Cardiac septum (tissue), 1 donor: ENCODE measurements around the gene CCN6. TPM values are rescaled to one million over a fixed set of nuclear protein-coding genes. Genes with fewer than 3 reads are reported as not detected.
"Not testable (repeated sequence)": the region's sequence is repeated elsewhere in the genome, so short reads cannot be mapped to it uniquely, and the experiment has no call there.

ENCODE experiments used
- DNase-seq: peaks from one replicate; pipeline ENCODE4 v3.0.0-alpha.2; 2020; ENCODE audit warnings: low spot score
- intact Hi-C: fragments of 100-400 bp; cut with DNase I; formaldehyde crosslinking; loops from one replicate; pipeline ENCODE4 v1.14.0; 2022
- total RNA-seq: library from RNA; stranded (reverse); fragmentation: NEBNext Ultra II Directional; extraction: Animal tissue kit (Norgen Biotek cat#: 25700); gene quantifications from one replicate; pipeline ENCODE4 v1.2.1, GENCODE V29; 2021
- donor health status: DM: no; HTN: no; CAD: no.

Gene CCN6
- total RNA-seq, 1 donor from 2014 or later, result not detected

- no peak for DNase-seq
- intact Hi-C loops, result no loop called here
Observed at GRCh38 chr6:112096901-112097300, 43.0 kb downstream of the CCN6 start.

- no peak for DNase-seq
- intact Hi-C loops, result no loop called here
Observed at GRCh38 chr6:112100561-112100960, 46.7 kb downstream of the CCN6 start.

GRCh38 chr6:112106026-112106425 lies 52.1 kb downstream of the CCN6 start:
- intact Hi-C loops, result not testable (repeated sequence)

GRCh38 chr6:112106562-112106961 lies 52.7 kb downstream of the CCN6 start:
- no peak for DNase-seq
- intact Hi-C loops, result no loop called here

More at GRCh38 chr6:112106026-112106425, 52.1 kb downstream of the CCN6 start:
- DNase-seq, result not testable (repeated sequence)

GRCh38 chr6:112109262-112109661 lies 55.4 kb downstream of the CCN6 start:
- intact Hi-C loops, result no loop called here
- DNase-seq, result no peak

- DNase-seq, result no peak
- intact Hi-C loops, result no loop called here
Observed at GRCh38 chr6:112113431-112113830, 59.5 kb downstream of the CCN6 start.

- intact Hi-C loops, result no loop called here
- no peak for DNase-seq
Observed at GRCh38 chr6:112113918-112114317, 60.0 kb downstream of the CCN6 start.

GRCh38 chr6:112114577-112115223 lies 60.8 kb downstream of the CCN6 start:
- no peak for DNase-seq
- intact Hi-C loops, result no loop called here

GRCh38 chr6:112116221-112116620 lies 62.3 kb downstream of the CCN6 start:
- intact Hi-C loops, result no loop called here
- no peak for DNase-seq

- intact Hi-C loops, result no loop called here
- no peak for DNase-seq
Observed at GRCh38 chr6:112117554-112117953, 63.6 kb downstream of the CCN6 start.

GRCh38 chr6:112118034-112118433 lies 64.1 kb downstream of the CCN6 start:
- no peak for DNase-seq
- intact Hi-C loops, result no loop called here

Other genes starting within 250 kb of the CCN6 start
- gene FYN, start 180.7 kb upstream of the CCN6 start, total RNA-seq, result 65.3 TPM
- gene TUBE1, start 33.4 kb downstream of the CCN6 start, total RNA-seq, result 21.6 TPM
- 43.5 TPM for gene FAM229B, start 33.5 kb downstream of the CCN6 start, total RNA-seq
- gene LAMA4, start 200.5 kb downstream of the CCN6 start, total RNA-seq, result 93.9 TPM